HG03521 (cell line): ENCODE results near the gene CHST11.

ENCODE experiments used
- ATAC-seq: cut with Tn5 transposase; IDR thresholded peaks from one replicate; pipeline ENCODE4 v1.9.1; 2021; ENCODE audit warnings: mild to moderate bottlenecking, moderate library complexity; ENCODE audit not compliant: unreplicated experiment

Gene CHST11

GRCh38 chr12:104624529-104624928 lies 167.8 kb downstream of the CHST11 start:
- ATAC-seq, result no peak

GRCh38 chr12:104626069-104626837 lies 169.5 kb downstream of the CHST11 start:
- no peak for ATAC-seq

- ATAC-seq, result no peak
These were observed 170.7 kb downstream of the CHST11 start for GRCh38 chr12:104627231-104627989.

GRCh38 chr12:104627990-104628830 lies 171.5 kb downstream of the CHST11 start:
- no peak for ATAC-seq

- no peak for ATAC-seq
These were observed 172.0 kb downstream of the CHST11 start for GRCh38 chr12:104628831-104629135.

GRCh38 chr12:104630230-104630670 lies 173.5 kb downstream of the CHST11 start:
- ATAC-seq, result no peak

- no peak for ATAC-seq
These were observed 175.1 kb downstream of the CHST11 start for GRCh38 chr12:104631867-104632266.

- ATAC-seq, result no peak
These were observed 176.0 kb downstream of the CHST11 start for GRCh38 chr12:104632724-104633201.

GRCh38 chr12:104634044-104634443 lies 177.3 kb downstream of the CHST11 start:
- no peak for ATAC-seq

- no peak for ATAC-seq
These were observed 178.1 kb downstream of the CHST11 start for GRCh38 chr12:104634852-104635251.

- no peak for ATAC-seq
These were observed 179.0 kb downstream of the CHST11 start for GRCh38 chr12:104635607-104636343.

GRCh38 chr12:104636496-104636895 lies 179.7 kb downstream of the CHST11 start:
- no peak for ATAC-seq

GRCh38 chr12:104637604-104638003 lies 180.9 kb downstream of the CHST11 start:
- ATAC-seq, result no peak

GRCh38 chr12:104638218-104638850 lies 181.6 kb downstream of the CHST11 start:
- no peak for ATAC-seq

GRCh38 chr12:104638851-104639240 lies 182.1 kb downstream of the CHST11 start:
- no peak for ATAC-seq

GRCh38 chr12:104640956-104641355 lies 184.2 kb downstream of the CHST11 start:
- no peak for ATAC-seq

- peak; percentile 94 for ATAC-seq
These were observed 185.1 kb downstream of the CHST11 start for GRCh38 chr12:104641862-104642261.

GRCh38 chr12:104643093-104643818 lies 186.5 kb downstream of the CHST11 start:
- ATAC-seq, result no peak
